K562 (cell line): ENCODE measurements around the gene HOXA2. TPM values are rescaled to one million over a fixed set of nuclear protein-coding genes. Genes with fewer than 3 reads are reported as not detected.

ENCODE experiments used
- CHD4 ChIP-seq: fragments of 200-600 bp; sonication (generic); IDR thresholded peaks from 3 replicates; pipeline ENCODE4 v1.6.1; 2012; ENCODE audit warnings: low read depth, mild to moderate bottlenecking, mixed read lengths, low read length, inconsistent platforms; ENCODE audit not compliant: insufficient read depth, insufficient replicate concordance, poor library complexity, severe bottlenecking
- CREBBP ChIP-seq: IDR thresholded peaks from one replicate; pipeline ENCODE4 v1.6.1; 2012; ENCODE audit warnings: low read depth, mild to moderate bottlenecking, control low read depth, inconsistent platforms, low read length
- E2F4 ChIP-seq: sonication (generic); formaldehyde crosslinking; IDR thresholded peaks from 2 replicates; pipeline ENCODE4 v1.8.0; 2022; ENCODE audit warnings: mild to moderate bottlenecking, low read depth, missing genetic modification reagents
- EP300 ChIP-seq: IDR thresholded peaks from 2 replicates; pipeline ENCODE4 v1.6.1; 2012; ENCODE audit warnings: low read length, improper control_type of control experiment
- GABPB2 ChIP-seq: fragments of 250-450 bp; sonication (Bioruptor Pico); conservative IDR thresholded peaks from 2 replicates; pipeline ENCODE4 v1.5.1; 2021; ENCODE audit warnings: mild to moderate bottlenecking
- HMG20B ChIP-seq: fragments of 250-450 bp; sonication (Bioruptor Pico); IDR thresholded peaks from 2 replicates; pipeline ENCODE4 v1.5.0; 2021; ENCODE audit warnings: mild to moderate bottlenecking
- KLF6 ChIP-seq: fragments of 250-450 bp; sonication (Bioruptor Pico); IDR thresholded peaks from 2 replicates; pipeline ENCODE4 v1.4.0; 2020; ENCODE audit warnings: mild to moderate bottlenecking, moderate library complexity, borderline replicate concordance
- MAFF ChIP-seq: IDR thresholded peaks from 2 replicates; pipeline ENCODE4 v1.6.1; 2012; ENCODE audit warnings: low read length, improper control_type of control experiment
- MEF2D ChIP-seq: conservative IDR thresholded peaks from 2 replicates; pipeline ENCODE4 v1.6.1; 2016; ENCODE audit warnings: low read depth, missing genetic modification characterization, missing compliant biosample characterization
- NCOA2 ChIP-seq, 2 experiments: fragments of 450-650 bp; IDR thresholded peaks; 2 replicates each; pipeline ENCODE4 v1.6.1; 2018; ENCODE audit warnings: mild to moderate bottlenecking in 2 of 2, moderate library complexity in 1 of 2; ENCODE audit not compliant: partially characterized antibody in 2 of 2
- NFIC ChIP-seq: fragments of 450-650 bp; IDR thresholded peaks from 2 replicates; pipeline ENCODE4 v1.6.1; 2017; ENCODE audit warnings: mild to moderate bottlenecking, inconsistent platforms
- NR2C2 ChIP-seq, 2 experiments: fragments of 200-800 bp in 1 of 2; sonication (Bioruptor generic) in 1 of 2; sonication (generic) in 1 of 2; formaldehyde crosslinking in 1 of 2; IDR thresholded peaks; 2 replicates each; pipeline versions ENCODE4 v1.6.1 to v1.8.0; 2016 to 2022; ENCODE audit warnings: mild to moderate bottlenecking in 1 of 2, missing compliant biosample characterization in 1 of 2, missing genetic modification characterization in 1 of 2, missing genetic modification reagents in 1 of 2
- PURB ChIP-seq: sonication (generic); formaldehyde crosslinking; IDR thresholded peaks from 2 replicates; pipeline ENCODE4 v1.9.0; 2021; ENCODE audit warnings: low read depth, mild to moderate bottlenecking, missing genetic modification reagents
- SUPT5H ChIP-seq: fragments of 450-650 bp; IDR thresholded peaks from 2 replicates; pipeline ENCODE4 v1.6.1; 2016
- TAF15 ChIP-seq: fragments of 200-400 bp; formaldehyde crosslinking; IDR thresholded peaks from 2 replicates; pipeline ENCODE4 v1.6.1; 2017; ENCODE audit warnings: mild to moderate bottlenecking, low read depth, low read length, moderate library complexity
- THRA ChIP-seq: fragments of 450-650 bp; IDR thresholded peaks from 2 replicates; pipeline ENCODE4 v1.6.1; 2017; ENCODE audit warnings: mild to moderate bottlenecking, moderate library complexity
- U2AF2 ChIP-seq: fragments of 200-400 bp; formaldehyde crosslinking; optimal IDR thresholded peaks from 2 replicates; pipeline ENCODE3; 2017; ENCODE audit warnings: low read depth, mild to moderate bottlenecking, low read length
- ZNF830 ChIP-seq: fragments of 250-450 bp; sonication (Bioruptor Pico); IDR thresholded peaks from 2 replicates; pipeline ENCODE4 v1.5.0; 2021; ENCODE audit warnings: mild to moderate bottlenecking
- polyA plus RNA-seq, 8 experiments: library from polyadenylated mRNA; depleted of rRNA in 4 of 8; stranded (reverse) in 5 of 8; unstranded in 3 of 8; fragments of >200 nt; fragmentation: Nextera tagmentation in 2 of 8; fragmentation: Illumina TruSeq in 1 of 8; extraction: Ambion mirVana in 2 of 8; extraction: Trizol in 1 of 8; gene quantifications; 2 replicates each; pipeline versions ENCODE4 v1.2.1 to v1.2.3, GENCODE V29; 2011 to 2014; ENCODE audit warnings: inconsistent platforms in 1 of 8, missing spikeins in 1 of 8
- total RNA-seq, 7 experiments: library from RNA; depleted of rRNA in 6 of 7; stranded (reverse); fragments of >200 nt in 6 of 7; fragmentation: Illumina TruSeq in 2 of 7; extraction: Trizol in 2 of 7; gene quantifications; 2 replicates each; pipeline versions ENCODE4 v1.2.1 to v1.2.3, GENCODE V29; 2011 to 2021; ENCODE audit warnings: low replicate concordance in 1 of 7
- TF ChIP-seq, protein P1 (sequence below): fragments of 250-450 bp; sonication (Bioruptor Pico); IDR thresholded peaks from 2 replicates; pipeline ENCODE4 v1.8.0; 2021; ENCODE audit warnings: moderate library complexity, mild to moderate bottlenecking, inconsistent platforms
- TF ChIP-seq, protein P2 (sequence below), 2 experiments: fragments of 450-650 bp; IDR thresholded peaks; 2 replicates each; pipeline ENCODE4 v1.6.1; 2016
- TF ChIP-seq, protein P3 (sequence below), 2 experiments: IDR thresholded peaks in 1 of 2; conservative IDR thresholded peaks in 1 of 2; 2 replicates each; pipeline ENCODE4 v1.6.1; 2016; ENCODE audit warnings: low read depth in 2 of 2, mild to moderate bottlenecking in 1 of 2, missing compliant biosample characterization in 1 of 2, missing genetic modification characterization in 1 of 2, moderate library complexity in 1 of 2

The HOXA2 gene
- total and polyA plus RNA-seq, 9 of the 15 experiments (the other 6 are each of a cell fraction or from before 2014, with no cell fraction given) = 0.04 TPM; not detected in 8

GRCh38 chr7:27071622-27072390 is 30.7 kb downstream of the HOXA2 start (continued):
- no peak for TF ChIP-seq THRA
- no peak for TF ChIP-seq U2AF2
- no peak for TF ChIP-seq SUPT5H
- TF ChIP-seq NFIC = 0 out of 2 replicates have a peak, but pooled peaks have one; percentile 24
- TF ChIP-seq CHD4 = no peak
- peak; percentile 74 for TF ChIP-seq EP300
- TF ChIP-seq GABPB2 = no peak
- no peak for TF ChIP-seq PURB (CRISPR knock-in tag)
- no peak for TF ChIP-seq KLF6 (CRISPR knock-in tag)
- TF ChIP-seq NR2C2 (CRISPR knock-in tag; IDR thresholded peaks at IDR 0.05) = no peak
- peak; percentile 60 for TF ChIP-seq NR2C2 (tag; IDR thresholded peaks at IDR 0.05)
- TF ChIP-seq, protein P1, sequence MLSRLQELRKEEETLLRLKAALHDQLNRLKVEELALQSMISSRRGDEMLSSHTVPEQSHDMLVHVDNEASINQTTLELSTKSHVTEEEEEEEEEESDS = no peak
- no peak for TF ChIP-seq TAF15
- TF ChIP-seq MAFF = no peak
- TF ChIP-seq CREBBP = no peak
- no peak for TF ChIP-seq MEF2D
- no peak for TF ChIP-seq NCOA2 (IDR thresholded peaks at IDR 0.05; ENCODE audit: partially characterized antibody in 2 of 2)
- TF ChIP-seq HMG20B (CRISPR knock-in tag) = no peak
- TF ChIP-seq, protein P2, sequence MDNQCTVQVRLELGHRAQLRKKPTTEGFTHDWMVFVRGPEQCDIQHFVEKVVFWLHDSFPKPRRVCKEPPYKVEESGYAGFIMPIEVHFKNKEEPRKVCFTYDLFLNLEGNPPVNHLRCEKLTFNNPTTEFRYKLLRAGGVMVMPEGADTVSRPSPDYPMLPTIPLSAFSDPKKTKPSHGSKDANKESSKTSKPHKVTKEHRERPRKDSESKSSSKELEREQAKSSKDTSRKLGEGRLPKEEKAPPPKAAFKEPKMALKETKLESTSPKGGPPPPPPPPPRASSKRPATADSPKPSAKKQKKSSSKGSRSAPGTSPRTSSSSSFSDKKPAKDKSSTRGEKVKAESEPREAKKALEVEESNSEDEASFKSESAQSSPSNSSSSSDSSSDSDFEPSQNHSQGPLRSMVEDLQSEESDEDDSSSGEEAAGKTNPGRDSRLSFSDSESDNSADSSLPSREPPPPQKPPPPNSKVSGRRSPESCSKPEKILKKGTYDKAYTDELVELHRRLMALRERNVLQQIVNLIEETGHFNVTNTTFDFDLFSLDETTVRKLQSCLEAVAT (IDR thresholded peaks at IDR 0.05) = no peak
- TF ChIP-seq ZNF830 (CRISPR knock-in tag) = no peak
- TF ChIP-seq, protein P3, sequence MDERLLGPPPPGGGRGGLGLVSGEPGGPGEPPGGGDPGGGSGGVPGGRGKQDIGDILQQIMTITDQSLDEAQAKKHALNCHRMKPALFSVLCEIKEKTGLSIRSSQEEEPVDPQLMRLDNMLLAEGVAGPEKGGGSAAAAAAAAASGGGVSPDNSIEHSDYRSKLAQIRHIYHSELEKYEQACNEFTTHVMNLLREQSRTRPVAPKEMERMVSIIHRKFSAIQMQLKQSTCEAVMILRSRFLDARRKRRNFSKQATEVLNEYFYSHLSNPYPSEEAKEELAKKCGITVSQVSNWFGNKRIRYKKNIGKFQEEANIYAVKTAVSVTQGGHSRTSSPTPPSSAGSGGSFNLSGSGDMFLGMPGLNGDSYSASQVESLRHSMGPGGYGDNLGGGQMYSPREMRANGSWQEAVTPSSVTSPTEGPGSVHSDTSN (CRISPR knock-in tag; IDR thresholded peaks at IDR 0.05; ENCODE audit: low read depth) = no peak
- TF ChIP-seq, protein P3 (tag; conservative IDR thresholded peaks at IDR 0.05; ENCODE audit: low read depth) = peak; percentile 80
- TF ChIP-seq E2F4 (CRISPR knock-in tag) = no peak
